ENCODE results near the gene SH3BGRL3. TPM values are rescaled to one million over a fixed set of nuclear protein-coding genes. Genes with fewer than 3 reads are reported as not detected.

The SH3BGRL3 gene
- total and polyA plus RNA-seq, 2 of the 13 experiments (the other 11 are each of a cell fraction or from before 2014, with no cell fraction given), result 11.4 to 12.2 TPM

- no peaks in the 10 kb centered on the region for H4K20me1 ChIP-seq (ENCODE audit: insufficient read depth, low read length)
- no peak for FAIRE-seq
- TF ChIP-seq TFE3 (CRISPR knock-in tag; IDR thresholded peaks at IDR 0.05) (no peak), HDAC1 (CRISPR knock-in tag; IDR thresholded peaks at IDR 0.05) (no peak)
- no peak overlapping the region for H3K27ac ChIP-seq (ENCODE audit: extremely low read length, insufficient read depth, low read length)
- ATAC-seq, result 0 out of 3 replicates have a peak, but pooled peaks have one; percentile 11
- no peaks in the 10 kb centered on the region for H3K36me3 ChIP-seq (replicated peaks in 1 of 2; ENCODE audit: control insufficient read depth in 1 of 2, insufficient read depth in 2 of 2, low read length in 2 of 2)
- in situ Hi-C loops (cut with HindIII; ENCODE audit: extremely low pct_ligation_motif_present, low pct_unique_long_range_greater_than_20kb), result loop anchor here (5.0 kb wide), 2 partner anchors 40 kb away; partner anchors contain the start of gene SH3BGRL3
- 70% methylated on average over 10 of the region's 10 CpGs for WGBS (ENCODE audit: low lambda C conversion rate)
- BruUV-seq (replicated peaks), result no TSS peak
- CTCF ChIA-PET (ENCODE audit: low intra/inter-chr PET ratio, low total read pairs), result interaction anchor here (1.1 to 2.3 kb wide), 4 partner anchors 36 to 132 kb away, joined by 3 to 26 read pairs (median 16); partner anchors contain the start of gene CATSPER4
- POLR2A ChIA-PET, result interaction anchor here (0.8 to 1.1 kb wide), 3 partner anchors 29 to 152 kb away, joined by 3 to 5 read pairs (median 5); partner anchors contain the start of gene ZNF593
- H3K9me3 ChIP-seq (ENCODE audit: low read length), result no peaks in the 10 kb centered on the region
- no peaks in the 10 kb centered on the region for H3K79me2 ChIP-seq (ENCODE audit: insufficient read depth, low read length)
- H3K4me3 ChIP-seq (replicated peaks in 1 of 3; ENCODE audit: insufficient read depth in 1 of 3, low read depth in 2 of 3, low read length in 3 of 3), result no peak overlapping the region
- DNase-seq (ENCODE audit: low spot score), result no peak
- no peaks in the 10 kb centered on the region for H3K27me3 ChIP-seq (ENCODE audit: control insufficient read depth in 1 of 2, insufficient read depth in 2 of 2, low read length in 2 of 2)
- no peak overlapping the region for H3K4me2 ChIP-seq (ENCODE audit: low read depth, low read length)
- H3K4me1 ChIP-seq (ENCODE audit: insufficient read depth, low read length), result no peaks in the 10 kb centered on the region
- H3K9ac ChIP-seq (ENCODE audit: insufficient read depth, low read depth, low read length), result no peak overlapping the region
- H2AFZ ChIP-seq (ENCODE audit: low read length), result no peak overlapping the region
- intact Hi-C loops (cut with micrococcal nuclease; ENCODE audit: unreplicated experiment), result no loop called here
Measured at GRCh38 chr1:26322042-26322331, 42.1 kb downstream of the SH3BGRL3 start.

- 0 out of 2 replicates have a peak, but pooled peaks have one; percentile 21 for TF ChIP-seq ZKSCAN1 (IDR thresholded peaks at IDR 0.05; ENCODE audit: low read length)
- no peak for TF ChIP-seq ZNF3 (CRISPR knock-in tag; IDR thresholded peaks at IDR 0.05)
- 92% methylated on average over 2 of the region's 2 CpGs for WGBS (ENCODE audit: low lambda C conversion rate)
- no peak overlapping the region for H3K4me3 ChIP-seq (replicated peaks in 1 of 3; ENCODE audit: insufficient read depth in 1 of 3, low read depth in 2 of 3, low read length in 3 of 3)
- no peak overlapping the region for H2AFZ ChIP-seq (ENCODE audit: low read length)
- no peak for DNase-seq (ENCODE audit: low spot score)
- H4K20me1 ChIP-seq (ENCODE audit: insufficient read depth, low read length), result no peaks in the 10 kb centered on the region
- H3K79me2 ChIP-seq (ENCODE audit: insufficient read depth, low read length), result no peaks in the 10 kb centered on the region
- in situ Hi-C loops (cut with HindIII; ENCODE audit: extremely low pct_ligation_motif_present, low pct_unique_long_range_greater_than_20kb), result loop anchor here (5.0 kb wide), 2 partner anchors 39 to 41 kb away; partner anchors contain the start of gene SH3BGRL3
- no peak overlapping the region for H3K4me2 ChIP-seq (ENCODE audit: low read depth, low read length)
- no peaks in the 10 kb centered on the region for H3K9me3 ChIP-seq (ENCODE audit: low read length)
- no peaks in the 10 kb centered on the region for H3K36me3 ChIP-seq (replicated peaks in 1 of 2; ENCODE audit: control insufficient read depth in 1 of 2, insufficient read depth in 2 of 2, low read length in 2 of 2)
- no TSS peak for BruUV-seq (replicated peaks)
- POLR2A ChIA-PET, result no interaction called here
- no peak overlapping the region for H3K27ac ChIP-seq (ENCODE audit: extremely low read length, insufficient read depth, low read length)
- intact Hi-C loops (cut with micrococcal nuclease; ENCODE audit: unreplicated experiment), result no loop called here
- no peaks in the 10 kb centered on the region for H3K4me1 ChIP-seq (ENCODE audit: insufficient read depth, low read length)
- H3K9ac ChIP-seq (ENCODE audit: insufficient read depth, low read depth, low read length), result no peak overlapping the region
- no peak for FAIRE-seq
- ATAC-seq, result no peak
- CTCF ChIA-PET (ENCODE audit: low intra/inter-chr PET ratio, low total read pairs), result no interaction called here
- H3K27me3 ChIP-seq (ENCODE audit: control insufficient read depth in 1 of 2, insufficient read depth in 2 of 2, low read length in 2 of 2), result no peaks in the 10 kb centered on the region
Measured at GRCh38 chr1:26323382-26323781, 43.5 kb downstream of the SH3BGRL3 start.
